ENCODE measurements around the gene MARK1. TPM values are rescaled to one million over a fixed set of nuclear protein-coding genes. Genes with fewer than 3 reads are reported as not detected.
"Not testable (repeated sequence)": the region's sequence is repeated elsewhere in the genome, so short reads cannot be mapped to it uniquely, and the experiment has no call there.

The MARK1 gene
- total RNA-seq, 1 experiment from 2014 or later: 8.8 TPM

GRCh38 chr1:220528679-220529501, 954 bp downstream of the MARK1 start:
- DNase-seq (ENCODE audit: low read depth): peak; percentile 40

- DNase-seq (ENCODE audit: low read depth): no peak
These were observed 1.6 kb downstream of the MARK1 start for GRCh38 chr1:220529521-220530020.

GRCh38 chr1:220533504-220534109, 5.7 kb downstream of the MARK1 start:
- DNase-seq (ENCODE audit: low read depth): no peak

- peak; percentile 16 for DNase-seq (ENCODE audit: low read depth)
These were observed 17.0 kb downstream of the MARK1 start for GRCh38 chr1:220544901-220545303.

GRCh38 chr1:220550811-220551399, 23.0 kb downstream of the MARK1 start:
- no peak for DNase-seq (ENCODE audit: low read depth)

GRCh38 chr1:220551718-220552117, 23.8 kb downstream of the MARK1 start:
- no peak for DNase-seq (ENCODE audit: low read depth)

- peak; percentile 13 for DNase-seq (ENCODE audit: low read depth)
These were observed 24.8 kb downstream of the MARK1 start for GRCh38 chr1:220552672-220553260.

GRCh38 chr1:220556641-220557040, 28.7 kb downstream of the MARK1 start:
- no peak for DNase-seq (ENCODE audit: low read depth)

- no peak for DNase-seq (ENCODE audit: low read depth)
These were observed 35.6 kb downstream of the MARK1 start for GRCh38 chr1:220563564-220563963.

- DNase-seq (ENCODE audit: low read depth): no peak
These were observed 36.3 kb downstream of the MARK1 start for GRCh38 chr1:220564216-220564615.

GRCh38 chr1:220565670-220566069, 37.7 kb downstream of the MARK1 start:
- no peak for DNase-seq (ENCODE audit: low read depth)

GRCh38 chr1:220566869-220567268, 38.9 kb downstream of the MARK1 start:
- no peak for DNase-seq (ENCODE audit: low read depth)

GRCh38 chr1:220572416-220572815, 44.5 kb downstream of the MARK1 start:
- no peak for DNase-seq (ENCODE audit: low read depth)

- DNase-seq (ENCODE audit: low read depth): no peak
These were observed 45.9 kb downstream of the MARK1 start for GRCh38 chr1:220573836-220574235.

GRCh38 chr1:220575718-220576497, 48.0 kb downstream of the MARK1 start:
- DNase-seq (ENCODE audit: low read depth): no peak

GRCh38 chr1:220577926-220578325, 50.0 kb downstream of the MARK1 start:
- no peak for DNase-seq (ENCODE audit: low read depth)

- no peak for DNase-seq (ENCODE audit: low read depth)
These were observed 51.4 kb downstream of the MARK1 start for GRCh38 chr1:220579317-220579716.

- DNase-seq (ENCODE audit: low read depth): no peak
These were observed 64.8 kb downstream of the MARK1 start for GRCh38 chr1:220592714-220593113.

- DNase-seq (ENCODE audit: low read depth): no peak
These were observed 66.4 kb downstream of the MARK1 start for GRCh38 chr1:220594356-220594755.

GRCh38 chr1:220595179-220595578, 67.2 kb downstream of the MARK1 start:
- no peak for DNase-seq (ENCODE audit: low read depth)

- no peak for DNase-seq (ENCODE audit: low read depth)
These were observed 77.0 kb downstream of the MARK1 start for GRCh38 chr1:220604926-220605325.

GRCh38 chr1:220605651-220606050, 77.7 kb downstream of the MARK1 start:
- not testable (repeated sequence) for DNase-seq (ENCODE audit: low read depth)

Measured in Daoy (cell line).